ENCODE data around the gene PTPN6. TPM values are rescaled to one million over a fixed set of nuclear protein-coding genes. Genes with fewer than 3 reads are reported as not detected.
A peak's percentile ranks its signal among the peaks of the same experiment; 100 is the strongest.

Gene PTPN6
- total and polyA plus RNA-seq, 2 of the 13 experiments (the other 11 are each of a cell fraction or from before 2014, with no cell fraction given) = 10.5 to 10.6 TPM

DNA sequence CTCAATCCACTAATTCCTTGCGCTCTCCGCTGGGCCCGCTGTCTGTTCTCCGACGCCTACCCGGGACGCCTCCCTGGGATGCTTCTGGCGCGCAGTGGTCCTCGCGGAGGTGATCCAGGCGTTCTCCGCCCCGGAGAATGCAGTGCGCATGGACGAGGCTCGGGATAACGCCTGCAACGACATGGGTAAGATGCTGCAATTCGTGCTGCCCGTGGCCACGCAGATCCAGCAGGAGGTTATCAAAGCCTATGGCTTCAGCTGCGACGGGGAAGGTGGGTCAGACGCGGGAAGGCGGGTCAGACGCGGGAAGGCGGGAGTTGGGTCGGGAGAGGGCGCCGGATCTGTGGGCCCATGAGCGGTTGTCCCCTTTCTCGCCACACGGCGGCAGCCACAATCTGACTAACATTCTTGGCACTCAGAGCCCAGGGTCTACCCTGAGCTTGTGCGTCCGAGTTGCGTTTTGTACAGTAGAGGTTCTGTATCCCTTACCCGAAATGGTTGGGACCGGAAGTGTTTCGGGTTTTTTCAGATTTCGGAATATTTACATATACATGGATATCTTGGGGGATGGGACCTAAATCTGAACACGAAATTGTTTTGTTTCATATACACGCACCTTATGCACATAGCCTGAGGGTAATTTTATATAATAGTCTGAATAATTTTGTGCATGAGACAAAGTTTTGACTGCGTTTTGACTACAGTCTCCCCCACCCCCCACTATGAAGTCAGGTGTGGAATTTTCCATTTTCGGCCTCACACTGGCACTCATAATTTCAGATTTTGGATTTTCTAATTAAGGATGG, 6.6 kb upstream of the PTPN6 start (continued):
- TF ChIP-seq, protein P1, sequence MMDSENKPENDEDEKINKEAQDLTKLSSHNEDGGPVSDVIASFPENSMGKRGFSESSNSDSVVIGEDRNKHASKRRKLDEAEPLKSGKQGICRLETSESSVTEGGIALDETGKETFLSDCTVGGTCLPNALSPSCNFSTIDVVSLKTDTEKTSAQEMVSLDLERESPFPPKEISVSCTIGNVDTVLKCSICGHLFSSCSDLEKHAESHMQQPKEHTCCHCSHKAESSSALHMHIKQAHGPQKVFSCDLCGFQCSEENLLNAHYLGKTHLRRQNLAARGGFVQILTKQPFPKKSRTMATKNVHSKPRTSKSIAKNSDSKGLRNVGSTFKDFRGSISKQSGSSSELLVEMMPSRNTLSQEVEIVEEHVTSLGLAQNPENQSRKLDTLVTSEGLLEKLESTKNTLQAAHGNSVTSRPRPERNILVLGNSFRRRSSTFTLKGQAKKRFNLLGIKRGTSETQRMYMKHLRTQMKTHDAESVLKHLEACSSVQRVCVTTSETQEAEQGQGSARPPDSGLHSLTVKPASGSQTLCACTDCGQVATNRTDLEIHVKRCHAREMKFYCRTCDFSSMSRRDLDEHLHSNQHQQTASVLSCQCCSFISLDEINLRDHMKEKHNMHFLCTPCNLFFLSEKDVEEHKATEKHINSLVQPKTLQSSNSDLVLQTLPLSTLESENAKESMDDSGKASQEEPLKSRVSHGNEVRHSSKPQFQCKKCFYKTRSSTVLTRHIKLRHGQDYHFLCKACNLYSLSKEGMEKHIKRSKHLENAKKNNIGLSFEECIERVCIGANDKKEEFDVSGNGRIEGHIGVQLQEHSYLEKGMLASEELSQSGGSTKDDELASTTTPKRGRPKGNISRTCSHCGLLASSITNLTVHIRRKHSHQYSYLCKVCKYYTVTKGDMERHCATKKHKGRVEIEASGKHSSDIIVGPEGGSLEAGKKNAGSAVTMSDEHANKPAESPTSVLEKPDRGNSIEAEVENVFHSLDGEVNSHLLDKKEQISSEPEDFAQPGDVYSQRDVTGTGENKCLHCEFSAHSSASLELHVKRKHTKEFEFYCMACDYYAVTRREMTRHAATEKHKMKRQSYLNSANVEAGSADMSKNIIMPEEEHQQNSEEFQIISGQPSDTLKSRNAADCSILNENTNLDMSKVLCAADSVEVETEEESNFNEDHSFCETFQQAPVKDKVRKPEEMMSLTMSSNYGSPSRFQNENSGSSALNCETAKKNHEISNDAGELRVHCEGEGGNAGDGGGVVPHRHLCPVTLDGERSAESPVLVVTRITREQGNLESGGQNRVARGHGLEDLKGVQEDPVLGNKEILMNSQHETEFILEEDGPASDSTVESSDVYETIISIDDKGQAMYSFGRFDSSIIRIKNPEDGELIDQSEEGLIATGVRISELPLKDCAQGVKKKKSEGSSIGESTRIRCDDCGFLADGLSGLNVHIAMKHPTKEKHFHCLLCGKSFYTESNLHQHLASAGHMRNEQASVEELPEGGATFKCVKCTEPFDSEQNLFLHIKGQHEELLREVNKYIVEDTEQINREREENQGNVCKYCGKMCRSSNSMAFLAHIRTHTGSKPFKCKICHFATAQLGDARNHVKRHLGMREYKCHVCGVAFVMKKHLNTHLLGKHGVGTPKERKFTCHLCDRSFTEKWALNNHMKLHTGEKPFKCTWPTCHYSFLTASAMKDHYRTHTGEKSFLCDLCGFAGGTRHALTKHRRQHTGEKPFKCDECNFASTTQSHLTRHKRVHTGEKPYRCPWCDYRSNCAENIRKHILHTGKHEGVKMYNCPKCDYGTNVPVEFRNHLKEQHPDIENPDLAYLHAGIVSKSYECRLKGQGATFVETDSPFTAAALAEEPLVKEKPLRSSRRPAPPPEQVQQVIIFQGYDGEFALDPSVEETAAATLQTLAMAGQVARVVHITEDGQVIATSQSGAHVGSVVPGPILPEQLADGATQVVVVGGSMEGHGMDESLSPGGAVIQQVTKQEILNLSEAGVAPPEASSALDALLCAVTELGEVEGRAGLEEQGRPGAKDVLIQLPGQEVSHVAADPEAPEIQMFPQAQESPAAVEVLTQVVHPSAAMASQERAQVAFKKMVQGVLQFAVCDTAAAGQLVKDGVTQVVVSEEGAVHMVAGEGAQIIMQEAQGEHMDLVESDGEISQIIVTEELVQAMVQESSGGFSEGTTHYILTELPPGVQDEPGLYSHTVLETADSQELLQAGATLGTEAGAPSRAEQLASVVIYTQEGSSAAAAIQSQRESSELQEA (CRISPR knock-in tag; IDR thresholded peaks at IDR 0.05; ENCODE audit: not compliant biosample characterization) = peak; percentile 88
- TF ChIP-seq ZNF292 (CRISPR knock-in tag; IDR thresholded peaks at IDR 0.05; ENCODE audit: borderline replicate concordance, low read depth) (peak; percentile 66; the same call in 1 of the 2 replicates), ZNF143 (CRISPR knock-in tag; IDR thresholded peaks at IDR 0.05) (no peak), NFIB (CRISPR knock-in tag; IDR thresholded peaks at IDR 0.05; ENCODE audit: borderline replicate concordance) (peak; percentile 59; the same call in 1 of the 2 replicates), FOSL1 (CRISPR knock-in tag; IDR thresholded peaks at IDR 0.05; ENCODE audit: borderline replicate concordance) (no peak), RFX3 (CRISPR knock-in tag; IDR thresholded peaks at IDR 0.05) (no peak), CSRNP1 (CRISPR knock-in tag; IDR thresholded peaks at IDR 0.05) (no peak), ZMYM3 (CRISPR knock-in tag; IDR thresholded peaks at IDR 0.05) (peak; percentile 58; the same call in 1 of the 2 replicates), DNMT3B (CRISPR knock-in tag; conservative IDR thresholded peaks at IDR 0.05) (peak; percentile 59; the same call in 1 of the 2 replicates), HMG20A (CRISPR knock-in tag; IDR thresholded peaks at IDR 0.05; ENCODE audit: borderline replicate concordance) (0 out of 2 replicates have a peak, but pooled peaks have one; percentile 38), ZNF12 (CRISPR knock-in tag; IDR thresholded peaks at IDR 0.05) (0 out of 2 replicates have a peak, but pooled peaks have one; percentile 54), GABPB1 (CRISPR knock-in tag; IDR thresholded peaks at IDR 0.05) (peak; percentile 61), ZFP36L1 (CRISPR knock-in tag; IDR thresholded peaks at IDR 0.05) (no peak)
- TF ChIP-seq, protein P2, sequence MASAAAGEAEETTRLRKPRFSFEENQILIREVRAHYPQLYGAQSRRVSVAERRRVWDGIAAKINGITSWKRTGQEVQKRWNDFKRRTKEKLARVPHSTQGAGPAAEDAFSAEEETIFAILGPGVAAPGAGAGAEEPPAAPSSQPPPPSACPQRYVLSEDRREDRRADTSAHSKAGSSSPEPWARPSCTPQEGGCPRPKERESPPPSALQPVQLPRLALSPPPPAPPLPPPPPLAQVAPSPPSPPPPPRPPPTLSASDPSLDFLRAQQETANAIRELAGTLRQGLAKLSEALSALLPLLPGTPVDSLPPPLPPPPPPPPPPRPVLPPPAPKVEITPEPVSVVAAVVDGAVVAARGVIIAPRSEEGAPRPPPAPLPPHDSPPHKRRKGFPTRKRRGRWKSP (CRISPR knock-in tag; IDR thresholded peaks at IDR 0.05) = no peak
- TF ChIP-seq, protein P3, sequence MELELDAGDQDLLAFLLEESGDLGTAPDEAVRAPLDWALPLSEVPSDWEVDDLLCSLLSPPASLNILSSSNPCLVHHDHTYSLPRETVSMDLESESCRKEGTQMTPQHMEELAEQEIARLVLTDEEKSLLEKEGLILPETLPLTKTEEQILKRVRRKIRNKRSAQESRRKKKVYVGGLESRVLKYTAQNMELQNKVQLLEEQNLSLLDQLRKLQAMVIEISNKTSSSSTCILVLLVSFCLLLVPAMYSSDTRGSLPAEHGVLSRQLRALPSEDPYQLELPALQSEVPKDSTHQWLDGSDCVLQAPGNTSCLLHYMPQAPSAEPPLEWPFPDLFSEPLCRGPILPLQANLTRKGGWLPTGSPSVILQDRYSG (CRISPR knock-in tag; IDR thresholded peaks at IDR 0.05) = 0 out of 2 replicates have a peak, but pooled peaks have one; percentile 53
